ENCODE data around the gene TGM4.

GRCh38 chr3:44902628-44903027 is 28.2 kb downstream of the TGM4 start:
- TF ChIP-seq CTCF (IDR thresholded peaks at IDR 0.05) = no peak
- no peak for TF ChIP-seq POLR2A (IDR thresholded peaks at IDR 0.05)
- no peak for TF ChIP-seq EP300 (IDR thresholded peaks at IDR 0.05)

All from ovary (tissue), 3 donors.